HG03442 (cell line): Measurements from ENCODE around the gene DGKG.

Experiments
- ATAC-seq: cut with Tn5 transposase; IDR thresholded peaks from one replicate; pipeline ENCODE4 v1.9.1; 2021; ENCODE audit warnings: mild to moderate bottlenecking, moderate library complexity; ENCODE audit not compliant: unreplicated experiment

Gene DGKG

GRCh38 chr3:186368176-186368575 is 6.1 kb upstream of the DGKG start:
- ATAC-seq = no peak

GRCh38 chr3:186367631-186368030 is 5.6 kb upstream of the DGKG start:
- ATAC-seq = no peak

GRCh38 chr3:186366206-186366605 is 4.2 kb upstream of the DGKG start:
- no peak for ATAC-seq

- no peak for ATAC-seq
These were observed 3.4 kb upstream of the DGKG start for GRCh38 chr3:186365202-186365974.

- ATAC-seq = no peak
These were observed 954 bp upstream of the DGKG start for GRCh38 chr3:186362988-186363387.

- no peak for ATAC-seq
These were observed 456 bp upstream of the DGKG start for GRCh38 chr3:186362537-186362842.

- ATAC-seq = peak; percentile 10
These were observed 730 bp downstream of the DGKG start for GRCh38 chr3:186361246-186361761.

GRCh38 chr3:186360779-186361178 is 1.3 kb downstream of the DGKG start:
- ATAC-seq = no peak

- no peak for ATAC-seq
These were observed 3.0 kb downstream of the DGKG start for GRCh38 chr3:186359078-186359477.

- ATAC-seq = no peak
These were observed 5.9 kb downstream of the DGKG start for GRCh38 chr3:186356152-186356551.

- ATAC-seq = no peak
These were observed 7.9 kb downstream of the DGKG start for GRCh38 chr3:186354100-186354499.

- no peak for ATAC-seq
These were observed 9.7 kb downstream of the DGKG start for GRCh38 chr3:186352369-186352768.

GRCh38 chr3:186342197-186342596 is 19.8 kb downstream of the DGKG start:
- peak; percentile 65 for ATAC-seq

- no peak for ATAC-seq
These were observed 21.8 kb downstream of the DGKG start for GRCh38 chr3:186340204-186340603.

- ATAC-seq = peak; percentile 40
These were observed 22.7 kb downstream of the DGKG start for GRCh38 chr3:186339180-186339918.

GRCh38 chr3:186333256-186333655 is 28.8 kb downstream of the DGKG start:
- ATAC-seq = no peak

- ATAC-seq = peak; percentile 63
These were observed 31.1 kb downstream of the DGKG start for GRCh38 chr3:186330772-186331460.

- ATAC-seq = no peak
These were observed 32.4 kb downstream of the DGKG start for GRCh38 chr3:186329589-186329988.

GRCh38 chr3:186327912-186328487 is 34.0 kb downstream of the DGKG start:
- no peak for ATAC-seq

- ATAC-seq = no peak
These were observed 39.3 kb downstream of the DGKG start for GRCh38 chr3:186322761-186323160.

GRCh38 chr3:186321746-186322145 is 40.3 kb downstream of the DGKG start:
- ATAC-seq = no peak
